Putamen (tissue), 1 donor: Measurements from ENCODE around the gene LTBR.
"Not testable (repeated sequence)": the region's sequence is repeated elsewhere in the genome, so short reads cannot be mapped to it uniquely, and the experiment has no call there.

ENCODE experiments used
- DNase-seq: peaks from one replicate; pipeline ENCODE4 v3.0.0-alpha.2; 2016; ENCODE audit warnings: low spot score

LTBR gene

GRCh38 chr12:6425590-6426531, 41.9 kb downstream of the LTBR start:
- DNase-seq: no peak

- peak; percentile 64 for DNase-seq
These were observed 43.1 kb downstream of the LTBR start for GRCh38 chr12:6426882-6427671.

- not testable (repeated sequence) for DNase-seq
These were observed 43.8 kb downstream of the LTBR start for GRCh38 chr12:6427796-6428195.

GRCh38 chr12:6428326-6428725, 44.4 kb downstream of the LTBR start:
- DNase-seq: no peak

GRCh38 chr12:6430124-6430989, 46.4 kb downstream of the LTBR start:
- peak; percentile 49 for DNase-seq

- DNase-seq: no peak
These were observed 49.0 kb downstream of the LTBR start for GRCh38 chr12:6432991-6433390.

GRCh38 chr12:6434205-6435140, 50.5 kb downstream of the LTBR start:
- DNase-seq: no peak

- no peak for DNase-seq
These were observed 52.2 kb downstream of the LTBR start for GRCh38 chr12:6435961-6436715.

GRCh38 chr12:6437586-6437985, 53.6 kb downstream of the LTBR start:
- no peak for DNase-seq

GRCh38 chr12:6438345-6438744, 54.4 kb downstream of the LTBR start:
- DNase-seq: no peak

- DNase-seq: no peak
These were observed 56.4 kb downstream of the LTBR start for GRCh38 chr12:6440391-6440790.
